WTC11 (cell line): ENCODE measurements around the gene TCP11.

Experiments used
- ELF4 ChIP-seq: sonication (generic); formaldehyde crosslinking; IDR thresholded peaks from 2 replicates; pipeline ENCODE4 v1.8.1; 2022; ENCODE audit warnings: low read depth, mild to moderate bottlenecking, moderate library complexity, missing genetic modification reagents
- FOXK1 ChIP-seq: sonication (generic); formaldehyde crosslinking; IDR thresholded peaks from 2 replicates; pipeline ENCODE4 v1.8.0; 2022; ENCODE audit warnings: mild to moderate bottlenecking, moderate library complexity, missing genetic modification reagents
- FOXP1 ChIP-seq: sonication (generic); formaldehyde crosslinking; IDR thresholded peaks from 2 replicates; pipeline ENCODE4 v1.8.0; 2022; ENCODE audit warnings: missing genetic modification reagents, mild to moderate bottlenecking, moderate library complexity, borderline replicate concordance
- JUN ChIP-seq: sonication (generic); formaldehyde crosslinking; IDR thresholded peaks from 2 replicates; pipeline ENCODE4 v1.8.0; 2023; ENCODE audit warnings: mild to moderate bottlenecking, missing genetic modification reagents
- NFYB ChIP-seq: sonication (generic); formaldehyde crosslinking; conservative IDR thresholded peaks from 2 replicates; pipeline ENCODE4 v1.8.0; 2022; ENCODE audit warnings: low read depth, missing genetic modification reagents
- SP1 ChIP-seq: sonication (generic); formaldehyde crosslinking; conservative IDR thresholded peaks from 2 replicates; pipeline ENCODE4 v1.8.1; 2022; ENCODE audit warnings: missing genetic modification reagents
- USF1 ChIP-seq: sonication (generic); formaldehyde crosslinking; IDR thresholded peaks from 2 replicates; pipeline ENCODE4 v1.8.0; 2022; ENCODE audit warnings: mild to moderate bottlenecking, missing genetic modification reagents
- USF2 ChIP-seq: sonication (generic); formaldehyde crosslinking; IDR thresholded peaks from 2 replicates; pipeline ENCODE4 v1.8.1; 2023; ENCODE audit warnings: mild to moderate bottlenecking, missing genetic modification reagents, moderate library complexity
- TF ChIP-seq, protein P1 (sequence below): fragments of 200-600 bp; IDR thresholded peaks from 2 replicates; pipeline ENCODE4 v1.8.0; 2022; ENCODE audit warnings: antibody characterized with exemption
- TF ChIP-seq, protein P2 (sequence below): sonication (generic); formaldehyde crosslinking; conservative IDR thresholded peaks from 2 replicates; pipeline ENCODE4 v1.8.1; 2022; ENCODE audit warnings: mild to moderate bottlenecking, missing genetic modification reagents

DNA sequence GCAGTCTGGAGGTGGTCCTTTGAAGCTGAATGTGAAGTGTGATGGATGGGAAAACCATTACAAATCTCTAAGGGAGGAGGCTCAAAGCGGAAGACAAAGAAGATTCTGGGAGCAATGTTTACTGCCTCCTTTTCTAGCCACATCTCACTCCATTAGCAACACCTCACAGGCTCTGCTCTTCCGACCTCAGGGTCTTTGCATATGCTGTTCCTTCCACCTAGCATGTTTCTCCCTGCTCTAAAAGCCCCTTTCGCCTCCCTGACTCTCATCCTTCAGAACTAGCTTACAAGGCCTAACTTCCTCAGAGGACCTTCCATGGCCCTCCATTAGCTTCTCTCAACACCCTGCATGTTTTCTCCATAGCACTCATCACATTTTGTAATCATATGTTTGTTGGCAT lies 4.6 kb upstream of the TCP11 start:
- TF ChIP-seq USF1 (CRISPR knock-in tag) (no peak), FOXK1 (CRISPR knock-in tag) (no peak), SP1 (CRISPR knock-in tag) (no peak), NFYB (CRISPR knock-in tag) (no peak), ELF4 (CRISPR knock-in tag) (no peak), JUN (CRISPR knock-in tag) (no peak), USF2 (no peak), FOXP1 (CRISPR knock-in tag) (no peak)
- TF ChIP-seq, protein P1, sequence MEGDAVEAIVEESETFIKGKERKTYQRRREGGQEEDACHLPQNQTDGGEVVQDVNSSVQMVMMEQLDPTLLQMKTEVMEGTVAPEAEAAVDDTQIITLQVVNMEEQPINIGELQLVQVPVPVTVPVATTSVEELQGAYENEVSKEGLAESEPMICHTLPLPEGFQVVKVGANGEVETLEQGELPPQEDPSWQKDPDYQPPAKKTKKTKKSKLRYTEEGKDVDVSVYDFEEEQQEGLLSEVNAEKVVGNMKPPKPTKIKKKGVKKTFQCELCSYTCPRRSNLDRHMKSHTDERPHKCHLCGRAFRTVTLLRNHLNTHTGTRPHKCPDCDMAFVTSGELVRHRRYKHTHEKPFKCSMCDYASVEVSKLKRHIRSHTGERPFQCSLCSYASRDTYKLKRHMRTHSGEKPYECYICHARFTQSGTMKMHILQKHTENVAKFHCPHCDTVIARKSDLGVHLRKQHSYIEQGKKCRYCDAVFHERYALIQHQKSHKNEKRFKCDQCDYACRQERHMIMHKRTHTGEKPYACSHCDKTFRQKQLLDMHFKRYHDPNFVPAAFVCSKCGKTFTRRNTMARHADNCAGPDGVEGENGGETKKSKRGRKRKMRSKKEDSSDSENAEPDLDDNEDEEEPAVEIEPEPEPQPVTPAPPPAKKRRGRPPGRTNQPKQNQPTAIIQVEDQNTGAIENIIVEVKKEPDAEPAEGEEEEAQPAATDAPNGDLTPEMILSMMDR, result no peak
- TF ChIP-seq, protein P2, sequence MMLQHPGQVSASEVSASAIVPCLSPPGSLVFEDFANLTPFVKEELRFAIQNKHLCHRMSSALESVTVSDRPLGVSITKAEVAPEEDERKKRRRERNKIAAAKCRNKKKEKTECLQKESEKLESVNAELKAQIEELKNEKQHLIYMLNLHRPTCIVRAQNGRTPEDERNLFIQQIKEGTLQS (CRISPR knock-in tag), result no peak
